CD14-positive monocyte (primary cell): ENCODE measurements around the gene GPSM1. TPM values are rescaled to one million over a fixed set of nuclear protein-coding genes. Genes with fewer than 3 reads are reported as not detected.
A peak's percentile ranks its signal among the peaks of the same experiment; 100 is the strongest.

Source experiments
- DNase-seq, 3 donors: peaks; one replicate each; pipeline ENCODE4 v3.0.0-alpha.2; 2011 to 2022
- H2AFZ ChIP-seq: 2 replicates; pipeline ENCODE4 v1.6.0; 2012; ENCODE audit warnings: mild to moderate bottlenecking, low read depth, low read length, inconsistent platforms; ENCODE audit not compliant: insufficient read depth, poor library complexity, severe bottlenecking
- H3K27ac ChIP-seq, 2 donors: 1 replicate in 1 of 2; 2 replicates in 1 of 2; pipeline ENCODE4 v1.5.1; 2012 to 2013; ENCODE audit warnings: low read length in 2 of 2, control low read depth in 1 of 2, inconsistent platforms in 1 of 2, low read depth in 1 of 2, mild to moderate bottlenecking in 1 of 2
- H3K27me3 ChIP-seq, 2 donors: one replicate each; pipeline versions ENCODE4 v1.6.0 to v1.6.1; 2011 to 2013; ENCODE audit warnings: low read length in 2 of 2; ENCODE audit not compliant: control insufficient read depth in 2 of 2, insufficient read depth in 2 of 2
- H3K36me3 ChIP-seq, 2 donors: replicated peaks in 1 of 2; 1 replicate in 1 of 2; 2 replicates in 1 of 2; pipeline versions ENCODE4 v1.5.1 to v1.6.1; 2012 to 2013; ENCODE audit warnings: low read length in 2 of 2, control low read depth in 1 of 2, inconsistent platforms in 1 of 2, mild to moderate bottlenecking in 1 of 2; ENCODE audit not compliant: insufficient read depth in 2 of 2, control insufficient read depth in 1 of 2
- H3K4me1 ChIP-seq, 2 donors: 1 replicate in 1 of 2; 2 replicates in 1 of 2; pipeline versions ENCODE4 v1.5.1 to v1.6.1; 2012 to 2013; ENCODE audit warnings: low read length in 2 of 2, control low read depth in 1 of 2, inconsistent platforms in 1 of 2, mild to moderate bottlenecking in 1 of 2, moderate library complexity in 1 of 2; ENCODE audit not compliant: insufficient read depth in 2 of 2, control insufficient read depth in 1 of 2
- H3K4me2 ChIP-seq: replicated peaks from 2 replicates; pipeline ENCODE3; 2012; ENCODE audit warnings: low read length, moderate library complexity, mild to moderate bottlenecking; ENCODE audit not compliant: poor library complexity, severe bottlenecking; ENCODE audit errors: extremely low read depth
- H3K4me3 ChIP-seq, 3 experiments: fragments of 200-600 bp in 1 of 3; sonication (generic) in 1 of 3; replicated peaks in 1 of 3; 1 replicate in 2 of 3; 2 replicates in 1 of 3; pipeline ENCODE4 v1.5.1; 2011 to 2013; ENCODE audit warnings: low read length in 3 of 3, mild to moderate bottlenecking in 3 of 3, control low read depth in 2 of 3, low read depth in 2 of 3, inconsistent platforms in 1 of 3, moderate library complexity in 1 of 3
- H3K79me2 ChIP-seq: 2 replicates; pipeline ENCODE4 v1.6.0; 2012; ENCODE audit warnings: mild to moderate bottlenecking, control low read depth, inconsistent platforms, low read length, moderate library complexity; ENCODE audit not compliant: insufficient read depth
- H3K9ac ChIP-seq: 2 replicates; pipeline ENCODE4 v1.6.0; 2017; ENCODE audit warnings: low read length, mild to moderate bottlenecking; ENCODE audit not compliant: insufficient read depth, poor library complexity, severe bottlenecking
- H3K9me3 ChIP-seq, 2 donors: replicated peaks in 1 of 2; 1 replicate in 1 of 2; 2 replicates in 1 of 2; pipeline versions ENCODE4 v1.5.1 to v1.6.1; 2012 to 2013; ENCODE audit warnings: low read length in 2 of 2, control low read depth in 1 of 2; ENCODE audit not compliant: control insufficient read depth in 1 of 2, insufficient read depth in 1 of 2
- H4K20me1 ChIP-seq: 2 replicates; pipeline ENCODE4 v1.6.0; 2012; ENCODE audit warnings: mild to moderate bottlenecking, low read length, control low read depth, moderate library complexity; ENCODE audit not compliant: insufficient read depth
- H3K27ac Mint-ChIP-seq, 7 donors: one replicate each; pipeline ENCODE4 v1.8.0; 2020; ENCODE audit warnings: mild to moderate bottlenecking in 7 of 7, mixed read lengths in 7 of 7, moderate library complexity in 6 of 7, inconsistent platforms in 2 of 7
- H3K27me3 Mint-ChIP-seq, 3 donors: one replicate each; pipeline ENCODE4 v1.8.0; 2021 to 2022; ENCODE audit warnings: low read depth in 3 of 3, mild to moderate bottlenecking in 3 of 3, mixed read lengths in 3 of 3, moderate library complexity in 3 of 3, inconsistent platforms in 1 of 3
- H3K36me3 Mint-ChIP-seq, 2 donors: one replicate each; pipeline ENCODE4 v1.8.0; 2020; ENCODE audit warnings: mixed read lengths in 2 of 2, inconsistent platforms in 1 of 2, mild to moderate bottlenecking in 1 of 2
- H3K4me1 Mint-ChIP-seq: one replicate; pipeline ENCODE4 v1.8.0; 2020; ENCODE audit warnings: mild to moderate bottlenecking, mixed read lengths
- H3K4me3 Mint-ChIP-seq, 2 donors: one replicate each; pipeline ENCODE4 v1.8.0; 2020; ENCODE audit warnings: mild to moderate bottlenecking in 2 of 2, mixed read lengths in 2 of 2, moderate library complexity in 1 of 2
- H3K9me3 Mint-ChIP-seq, 7 donors: one replicate each; pipeline ENCODE4 v1.8.0; 2020 to 2022; ENCODE audit warnings: mixed read lengths in 7 of 7, mild to moderate bottlenecking in 6 of 7, moderate library complexity in 6 of 7, inconsistent platforms in 2 of 7
- CTCF ChIP-seq: fragments of 200-600 bp; IDR thresholded peaks from one replicate; pipeline ENCODE4 v1.8.0; 2022; ENCODE audit warnings: antibody characterized with exemption, mild to moderate bottlenecking
- WGBS: methylation state at CpG from one replicate; pipeline ENCODE4 v1.1.5; 2013; ENCODE audit warnings: missing lambda C conversion rate; ENCODE audit not compliant: insufficient coverage; 5-methylcytosine and 5-hydroxymethylcytosine counted together
- intact Hi-C, 2 donors: fragments of 100-400 bp; cut with micrococcal nuclease; formaldehyde crosslinking; loops; one replicate each; pipeline versions ENCODE4 v1.15.0 to v1.15.1; 2023
- polyA plus RNA-seq, 3 donors: library from polyadenylated mRNA; depleted of rRNA in 1 of 3; unstranded in 2 of 3; stranded (reverse) in 1 of 3; fragments of 300-500 nt in 2 of 3; fragments of >200 nt in 1 of 3; fragmentation: Illumina TruSeq in 2 of 3; gene quantifications; 1 replicate in 2 of 3; 2 replicates in 1 of 3; pipeline ENCODE4 v1.2.3, GENCODE V29; 2012 to 2021

Gene GPSM1
- polyA plus RNA-seq, 3 donors: 0.67 to 3.1 (median 0.73) TPM

GRCh38 chr9:136312436-136312835, 14.9 kb upstream of the GPSM1 start:
- no peak overlapping the region for H3K4me2 ChIP-seq
- no peaks in the 10 kb centered on the region for H3K4me1 ChIP-seq

More at GRCh38 chr9:136312436-136312835, 14.9 kb upstream of the GPSM1 start:
- H3K36me3 Mint-ChIP-seq: peaks cover 0 to 6% of the 10 kb centered on the region in 2 donors
- intact Hi-C loops: no loop called here
- DNase-seq: peak in 2 of 3 donors; percentile 30 to 38
- H3K4me1 Mint-ChIP-seq: no peaks in the 10 kb centered on the region
- Histone ChIP-seq H2AFZ (no peak overlapping the region), H3K9ac (no peak overlapping the region), H3K4me3 (no peak overlapping the region), H3K27me3 (peaks cover 0 to 3% of the 10 kb centered on the region in 2 donors), H3K79me2 (no peaks in the 10 kb centered on the region), H3K36me3 (no peaks in the 10 kb centered on the region), H3K27ac (no peak overlapping the region), H4K20me1 (no peaks in the 10 kb centered on the region), H3K9me3 (peaks cover 10 to 26% of the 10 kb centered on the region in 2 donors)
- no peak overlapping the region for H3K4me3 Mint-ChIP-seq
- no peak overlapping the region for H3K27ac Mint-ChIP-seq
- H3K27me3 Mint-ChIP-seq: peaks cover 0 to 2% (median 0%) of the 10 kb centered on the region in 3 donors
- H3K9me3 Mint-ChIP-seq: peaks cover 15 to 24% (median 18%) of the 10 kb centered on the region in 7 donors
- WGBS: 48% methylated on average over 12 of the region's 12 CpGs
- TF ChIP-seq CTCF: peak; percentile 43
